ENCODE results near the gene CABP2.

- TF ChIP-seq EP300 (IDR thresholded peaks at IDR 0.05; ENCODE audit: borderline replicate concordance) (no peak), RAD21 (IDR thresholded peaks at IDR 0.05; ENCODE audit: low read depth) (no peak), MAX (IDR thresholded peaks at IDR 0.05) (no peak), YY1 (IDR thresholded peaks at IDR 0.05; ENCODE audit: low read depth) (no peak), EGR1 (IDR thresholded peaks at IDR 0.05) (no peak), FOXM1 (IDR thresholded peaks at IDR 0.05; ENCODE audit: borderline replicate concordance, low read depth) (no peak), USF1 (IDR thresholded peaks at IDR 0.05) (no peak), TAF1 (IDR thresholded peaks at IDR 0.05; ENCODE audit: low read depth) (no peak), TEAD4 (IDR thresholded peaks at IDR 0.05) (no peak), REST (IDR thresholded peaks at IDR 0.05; ENCODE audit: low read depth) (no peak)
Observed at GRCh38 chr11:67525275-67525976, 2.2 kb upstream of the CABP2 start.
